Measurements from ENCODE around the gene AGAP4. TPM values are rescaled to one million over a fixed set of nuclear protein-coding genes. Genes with fewer than 3 reads are reported as not detected.
"Not testable (repeated sequence)": the region's sequence is repeated elsewhere in the genome, so short reads cannot be mapped to it uniquely, and the experiment has no call there.

The AGAP4 gene

GRCh38 chr10:45787212-45787741 is 60.0 kb downstream of the AGAP4 start:
- H3K4me1 ChIP-seq (ENCODE audit: control insufficient read depth, insufficient read depth, low read length); H3K4me2 ChIP-seq (ENCODE audit: low read length); H3K4me3 ChIP-seq (ENCODE audit: low read length); H3K9ac ChIP-seq (ENCODE audit: low read depth, low read length); H3K9me3 ChIP-seq (replicated peaks; ENCODE audit: low read length); H3K27me3 ChIP-seq (ENCODE audit: control insufficient read depth, insufficient read depth, low read length): not testable (repeated sequence)
- H3K36me3 ChIP-seq (ENCODE audit: insufficient read depth, low read length) = peaks cover 13% of the 10 kb centered on the region

GRCh38 chr10:45786217-45786616 is 61.1 kb downstream of the AGAP4 start:
- peaks cover 13% of the 10 kb centered on the region for H3K36me3 ChIP-seq (ENCODE audit: insufficient read depth, low read length)
- not testable (repeated sequence) for H3K9ac ChIP-seq (ENCODE audit: low read depth, low read length); H3K9me3 ChIP-seq (replicated peaks; ENCODE audit: low read length); H3K4me2 ChIP-seq (ENCODE audit: low read length); H3K4me3 ChIP-seq (ENCODE audit: low read length); H3K4me1 ChIP-seq (ENCODE audit: control insufficient read depth, insufficient read depth, low read length); H3K27me3 ChIP-seq (ENCODE audit: control insufficient read depth, insufficient read depth, low read length)

Small RNAs within 50 kb of the gene (small RNA-seq; reads per million reads assigned to genes)
- not detected for gene AC012044.1
- gene RNA5SP310 = not detected
